BJ (cell line): ENCODE data around the gene CERS1. TPM values are rescaled to one million over a fixed set of nuclear protein-coding genes. Genes with fewer than 3 reads are reported as not detected.

Experiments used
- CTCF ChIA-PET: fragments of 350-600 bp; formaldehyde crosslinking; extraction: SDS; loops from one replicate; lab custom pipeline; 2021; ENCODE audit warnings: antibody characterized with exemption, inconsistent platforms; lab: Yijun Ruan, JAX
- POLR2A ChIA-PET: fragments of 300-600 bp; sonication (Branson Sonifier 250); formaldehyde crosslinking; extraction: SDS; loops from one replicate; lab custom pipeline; 2021; ENCODE audit warnings: antibody characterized with exemption; lab: Charles Lee
- DNase-seq: peaks from one replicate; pipeline ENCODE4 v3.0.0-alpha.2; 2011; ENCODE audit warnings: low read depth
- H3K27me3 ChIP-seq: 2 replicates; pipeline ENCODE4 v1.6.0; 2011; ENCODE audit warnings: low read length; ENCODE audit not compliant: control insufficient read depth, insufficient read depth
- H3K36me3 ChIP-seq: 2 replicates; pipeline ENCODE4 v1.5.1; 2011; ENCODE audit warnings: low read length; ENCODE audit not compliant: control insufficient read depth, insufficient read depth
- H3K4me3 ChIP-seq: 2 replicates; pipeline ENCODE4 v1.5.1; 2011; ENCODE audit warnings: low read depth, mild to moderate bottlenecking, control low read depth, low read length
- CTCF ChIP-seq: IDR thresholded peaks from 2 replicates; pipeline ENCODE4 v1.5.1; 2011; ENCODE audit warnings: low read depth, mild to moderate bottlenecking, control low read depth, inconsistent platforms, low read length, moderate library complexity; ENCODE audit not compliant: insufficient read depth
- polyA plus RNA-seq: library from polyadenylated mRNA; depleted of rRNA; stranded (reverse); fragments of >200 nt; gene quantifications from 2 replicates; pipeline ENCODE4 v1.2.3, GENCODE V29; 2011

CERS1 gene
- polyA plus RNA-seq, 1 experiment, result 0.83 TPM

GRCh38 chr19:18833141-18833476 lies 62.8 kb downstream of the CERS1 start:
- ChIA-PET POLR2A (no interaction called here), CTCF (interaction anchor here (0.9 to 2.4 kb wide), 5 partner anchors 7 to 245 kb away, joined by 3 to 23 read pairs (median 5); partner anchors contain the start of gene REX1BD)
- no peak for DNase-seq
- H3K36me3 ChIP-seq, result no peaks in the 10 kb centered on the region
- H3K4me3 ChIP-seq, result peak overlapping the region; percentile 86
- no peak for TF ChIP-seq CTCF
- no peaks in the 10 kb centered on the region for H3K27me3 ChIP-seq

- CTCF ChIA-PET, result interaction anchor here (0.9 to 2.4 kb wide), 9 partner anchors 8 to 363 kb away, joined by 3 to 23 read pairs (median 4); partner anchors contain the start of genes KXD1 and REX1BD
- TF ChIP-seq CTCF, result peak; percentile 34
- POLR2A ChIA-PET, result no interaction called here
- Histone ChIP-seq H3K36me3 (no peaks in the 10 kb centered on the region), H3K27me3 (no peaks in the 10 kb centered on the region), H3K4me3 (peak overlapping the region; percentile 86)
- DNase-seq, result no peak
Measured at GRCh38 chr19:18832306-18833140, 63.4 kb downstream of the CERS1 start.

- no peaks in the 10 kb centered on the region for H3K36me3 ChIP-seq
- H3K27me3 ChIP-seq, result no peaks in the 10 kb centered on the region
- DNase-seq, result peak; percentile 57
- POLR2A ChIA-PET, result no interaction called here
- TF ChIP-seq CTCF, result no peak
- peak within 1 kb of the TSS; percentile 86 for H3K4me3 ChIP-seq
- CTCF ChIA-PET, result interaction anchor here (0.9 to 2.4 kb wide), 8 partner anchors 9 to 362 kb away, joined by 3 to 23 read pairs (median 4); partner anchors contain the start of genes KXD1 and REX1BD
Measured at GRCh38 chr19:18831524-18832305, 64.2 kb downstream of the CERS1 start, which contains the start of gene UPF1. UPF1 (plus strand) TSS chr19:18831959; CDS start chr19:18832210, 251 bp downstream.

GRCh38 chr19:18830488-18830887 lies 65.5 kb downstream of the CERS1 start:
- no peak for TF ChIP-seq CTCF
- H3K27me3 ChIP-seq, result no peaks in the 10 kb centered on the region
- CTCF ChIA-PET, result interaction anchor here (0.5 to 2.6 kb wide), 2 partner anchors 17 to 19 kb away, joined by 3 to 9 read pairs; no protein-coding TSS in a partner anchor
- DNase-seq, result no peak
- POLR2A ChIA-PET, result no interaction called here
- H3K4me3 ChIP-seq, result no peak overlapping the region
- no peaks in the 10 kb centered on the region for H3K36me3 ChIP-seq

GRCh38 chr19:18828786-18829185 lies 67.2 kb downstream of the CERS1 start:
- POLR2A ChIA-PET, result no interaction called here
- TF ChIP-seq CTCF, result no peak
- CTCF ChIA-PET, result interaction anchor here (0.8 to 2.6 kb wide), 3 partner anchors 14 to 215 kb away, joined by 3 to 9 read pairs (median 5); no protein-coding TSS in a partner anchor
- Histone ChIP-seq H3K27me3 (no peaks in the 10 kb centered on the region), H3K4me3 (no peak overlapping the region), H3K36me3 (no peaks in the 10 kb centered on the region)
- no peak for DNase-seq
